GM19023 (cell line): ENCODE measurements around the gene ZDHHC9.

Experiments
- ATAC-seq: cut with Tn5 transposase; IDR thresholded peaks from one replicate; pipeline ENCODE4 v1.9.1; 2021; ENCODE audit warnings: mild to moderate bottlenecking, moderate library complexity; ENCODE audit not compliant: unreplicated experiment

The ZDHHC9 gene

DNA sequence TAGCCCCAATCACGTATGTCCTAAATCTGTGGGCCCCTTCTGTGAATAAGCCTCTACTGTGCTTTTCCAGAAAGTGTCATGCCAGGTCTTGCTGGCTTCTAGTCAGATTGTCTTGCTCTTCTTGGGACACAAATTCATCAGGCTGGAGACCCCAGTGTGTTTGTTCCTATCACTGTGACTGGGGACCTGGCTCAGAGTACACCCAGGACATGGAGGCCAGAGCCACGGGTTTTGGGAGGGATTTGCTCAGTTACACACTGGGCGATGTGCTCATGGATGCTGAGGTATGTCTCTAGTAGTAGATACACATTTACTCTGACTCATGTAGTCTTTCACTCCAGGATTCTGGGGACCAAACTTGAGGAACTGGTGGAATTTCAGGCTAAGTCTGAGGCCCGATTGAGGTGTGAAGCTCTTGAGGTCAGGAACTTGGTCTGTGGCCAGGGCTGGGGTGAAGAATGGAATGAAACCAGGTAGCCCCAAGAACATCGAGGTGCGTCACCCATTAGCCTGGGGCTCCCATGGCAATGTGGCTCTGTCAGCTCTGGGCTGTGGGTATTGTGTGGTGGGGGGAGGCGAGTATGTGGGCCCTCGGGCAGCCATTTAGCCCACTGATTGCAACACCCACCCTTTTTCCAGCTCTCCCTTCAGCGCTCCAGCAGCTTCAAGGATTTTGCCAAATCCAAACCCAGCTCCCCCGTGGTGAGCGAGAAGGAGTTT is 56.2 kb downstream of the ZDHHC9 start:
- no peak for ATAC-seq

DNA sequence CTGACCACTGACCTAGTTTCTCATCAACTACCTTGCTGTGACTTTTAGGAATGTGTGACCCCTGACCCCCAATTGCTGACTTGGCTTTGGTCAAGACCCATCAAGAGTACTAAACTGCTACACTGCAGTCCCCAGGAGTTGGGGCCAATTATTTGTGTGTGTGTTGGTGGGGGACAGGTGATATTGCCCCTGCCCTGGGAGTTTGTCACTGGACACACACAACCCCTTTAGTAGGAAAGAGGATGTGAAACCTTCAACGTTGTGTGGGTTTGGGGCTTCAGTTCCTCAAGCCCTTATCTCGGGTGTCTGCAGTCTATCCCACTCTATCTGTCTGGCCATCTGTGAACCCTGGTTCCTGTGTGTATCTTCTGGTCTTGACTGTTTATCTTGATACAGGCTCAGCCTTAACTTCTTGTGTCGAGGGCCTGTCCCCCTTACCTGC is 57.5 kb downstream of the ZDHHC9 start:
- ATAC-seq, result peak; percentile 71

DNA sequence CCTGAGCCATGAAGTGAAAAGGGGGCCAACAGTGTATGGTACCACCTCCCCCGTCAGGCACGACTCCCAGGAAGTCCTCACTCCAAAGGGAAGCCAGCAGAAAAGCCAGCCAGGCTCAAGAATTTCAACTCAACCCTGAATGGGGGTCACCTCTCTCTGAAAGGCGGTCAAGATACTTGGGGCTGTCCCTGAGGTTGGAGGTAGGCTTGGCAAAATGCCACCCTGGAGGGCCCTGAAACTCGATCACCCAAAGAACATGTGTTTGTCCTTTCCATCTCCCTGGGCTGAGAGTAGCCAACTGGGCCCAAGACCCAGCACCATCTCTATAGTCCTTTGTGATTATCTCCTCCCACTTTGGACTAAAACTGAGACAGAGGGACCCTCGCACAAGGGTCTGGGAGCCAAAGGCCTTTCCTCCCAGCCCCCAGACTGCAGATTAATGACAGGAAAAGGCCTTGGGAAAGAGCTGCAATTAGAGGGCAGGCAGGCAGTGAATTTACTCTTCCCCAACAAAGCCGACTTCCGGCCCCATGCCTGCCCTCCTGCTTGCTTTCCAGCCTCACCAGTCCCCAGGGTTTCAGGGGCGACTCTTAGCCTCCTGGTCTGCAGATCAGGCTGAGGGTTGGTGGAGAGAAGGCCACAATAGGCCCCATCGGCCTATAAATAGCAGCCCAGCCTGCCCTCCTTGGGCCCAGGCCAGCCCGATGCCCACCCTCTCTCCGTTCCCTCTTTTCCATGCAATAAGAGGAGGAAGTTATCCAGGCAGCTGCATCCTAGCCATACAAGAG is 58.3 kb downstream of the ZDHHC9 start:
- ATAC-seq, result no peak

DNA sequence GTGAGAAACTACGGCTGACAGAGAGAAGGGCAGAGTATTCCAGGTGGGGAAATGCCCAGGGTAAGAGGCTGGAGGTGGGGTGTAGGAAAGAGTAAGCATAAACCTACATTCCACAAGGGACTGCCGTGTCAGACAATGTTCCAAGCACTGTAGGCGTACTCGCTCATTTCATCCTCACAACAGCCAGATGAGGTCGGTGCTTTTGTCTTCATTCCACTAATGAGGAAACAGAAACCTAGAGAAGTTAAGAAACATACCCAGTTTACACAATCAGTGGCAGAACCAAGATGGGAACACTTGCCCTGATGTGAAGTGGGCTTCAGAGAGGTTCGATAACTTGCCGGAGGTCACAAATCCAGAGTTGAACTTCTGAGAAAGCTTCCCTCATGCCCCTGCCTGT is 59.3 kb downstream of the ZDHHC9 start:
- no peak for ATAC-seq

DNA sequence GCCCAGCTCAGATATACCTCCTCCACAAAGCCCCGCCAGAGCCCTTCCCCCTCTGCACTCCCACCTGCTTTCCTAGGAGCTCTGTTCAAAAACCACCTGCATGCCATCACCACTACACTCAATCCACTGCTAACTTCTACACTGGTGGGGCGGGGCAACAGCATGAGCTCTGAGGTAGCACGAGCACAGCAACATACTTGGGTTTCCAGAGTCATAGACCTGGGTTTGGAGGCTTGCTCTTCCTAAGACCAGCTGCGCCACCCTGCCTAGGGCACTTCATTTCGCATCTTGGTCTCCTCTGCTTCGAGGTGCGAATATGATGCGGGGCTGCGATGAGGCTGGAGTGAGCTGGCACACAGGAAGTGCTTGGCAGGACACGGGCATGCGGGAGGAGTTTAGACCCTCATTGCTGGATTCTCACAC is 60.4 kb downstream of the ZDHHC9 start:
- no peak for ATAC-seq

DNA sequence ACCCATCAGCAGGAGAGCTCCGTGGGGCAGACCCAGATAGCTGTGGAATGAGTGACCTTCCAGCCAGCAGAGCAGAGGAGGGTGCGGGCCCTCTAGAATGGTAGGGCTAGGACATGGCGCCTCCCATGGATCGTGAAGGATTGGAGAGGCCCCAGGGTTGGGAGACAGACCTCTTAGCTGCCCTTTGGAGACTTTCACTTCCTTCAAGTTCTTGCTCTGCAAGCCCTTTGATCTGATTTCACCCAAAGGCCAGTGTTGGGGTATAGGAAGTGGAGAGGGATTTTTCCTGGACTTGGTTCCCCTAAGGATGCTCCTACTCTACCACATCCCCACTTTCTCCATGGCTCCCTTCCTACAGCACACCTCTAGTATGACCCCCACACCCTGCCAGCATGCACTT is 61.0 kb downstream of the ZDHHC9 start:
- no peak for ATAC-seq

DNA sequence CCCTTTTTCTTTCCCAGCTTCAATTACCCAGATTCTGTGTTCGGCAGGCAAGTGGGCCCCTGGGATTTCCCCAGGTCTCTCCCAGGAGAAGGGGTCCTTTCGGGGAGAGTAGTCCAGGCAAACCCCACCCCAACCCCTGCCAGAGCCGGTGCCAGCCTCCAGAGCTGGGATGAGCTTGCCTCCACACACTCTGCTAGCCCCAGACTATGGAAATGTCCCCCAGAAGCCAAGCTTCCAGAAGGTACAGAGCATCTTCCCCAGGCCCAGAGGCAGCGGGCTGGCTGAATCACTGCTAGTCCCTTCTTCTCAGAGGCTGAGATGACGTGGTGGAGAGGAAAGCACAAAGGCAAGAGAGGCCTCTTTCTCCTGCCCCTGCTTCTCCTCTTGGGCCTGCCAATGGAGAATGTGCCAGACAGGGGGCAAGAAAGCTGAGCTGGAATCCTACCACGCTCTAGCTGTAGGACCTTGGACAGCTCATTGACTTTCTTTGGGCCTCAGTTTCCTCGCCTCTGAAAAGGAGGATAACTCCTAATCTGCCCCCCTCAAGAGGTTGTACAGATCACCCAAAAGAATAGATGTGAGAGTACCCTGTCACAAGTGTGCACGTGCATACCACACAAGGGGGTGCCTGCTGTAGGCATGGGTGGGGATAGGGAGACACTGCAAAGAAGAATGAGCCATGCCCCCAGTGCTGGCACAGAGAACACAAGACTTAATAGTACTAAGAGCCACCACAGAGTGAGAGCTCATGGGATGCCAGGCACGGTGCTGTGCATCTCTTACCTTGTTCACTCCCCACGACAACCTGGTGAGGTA is 61.8 kb downstream of the ZDHHC9 start:
- no peak for ATAC-seq

DNA sequence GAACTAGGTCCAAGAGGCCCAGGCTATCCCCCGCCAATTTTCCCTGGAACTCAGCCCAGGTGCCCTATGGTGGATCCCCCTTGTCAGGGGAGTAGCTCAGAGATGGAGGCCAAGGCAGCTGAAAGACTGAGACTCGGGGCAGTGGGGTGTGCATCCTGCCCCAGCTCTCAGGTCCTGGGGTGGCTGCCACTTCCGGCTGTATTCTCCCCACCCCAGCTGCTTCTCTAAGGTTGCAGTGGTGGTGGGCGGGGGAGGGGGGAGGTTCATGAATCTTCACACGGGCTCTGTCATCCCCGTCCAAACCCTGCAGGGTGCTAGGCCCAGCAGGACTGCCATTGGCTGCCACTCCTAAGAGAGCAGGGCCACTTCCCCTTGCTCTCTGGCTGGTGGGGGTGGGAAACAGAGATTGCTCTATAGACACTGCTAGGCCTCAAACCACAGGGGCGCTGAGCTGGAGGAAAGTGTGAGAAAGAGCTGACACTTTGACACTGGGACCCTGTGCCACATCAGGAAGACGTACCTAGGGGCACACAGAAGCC is 62.5 kb downstream of the ZDHHC9 start:
- ATAC-seq, result peak; percentile 72

DNA sequence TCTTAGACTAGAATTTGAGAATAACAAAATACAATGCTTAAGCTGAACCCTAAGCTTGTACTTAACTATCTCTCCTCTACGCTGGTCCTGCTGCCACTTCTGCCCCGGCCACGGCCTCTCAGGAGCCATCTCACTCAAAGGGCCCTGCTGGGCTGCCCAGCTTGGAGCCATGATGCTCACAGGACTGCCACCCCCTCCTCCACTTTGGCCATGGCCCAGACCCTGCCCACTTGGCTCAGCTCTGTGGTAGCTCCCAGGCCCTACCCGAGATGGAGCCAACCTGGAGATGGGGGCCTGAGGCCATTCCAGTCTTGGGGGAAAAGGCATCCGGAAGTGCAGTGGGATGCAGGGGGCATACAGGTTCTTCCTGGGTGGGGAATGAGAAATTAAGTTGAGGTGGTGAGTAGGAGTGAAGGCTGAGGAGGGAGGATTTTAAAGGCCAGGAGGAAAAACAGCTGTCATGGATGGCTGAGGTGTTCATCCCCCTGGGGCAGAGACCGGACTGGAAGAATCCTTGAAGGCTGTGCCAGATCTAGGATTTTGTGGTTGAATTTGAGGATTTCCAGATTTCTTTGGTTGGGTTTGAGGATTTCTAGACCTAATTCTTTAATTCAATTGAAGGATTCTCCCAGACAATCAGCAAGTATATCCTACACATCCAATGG is 63.1 kb downstream of the ZDHHC9 start:
- ATAC-seq, result no peak

DNA sequence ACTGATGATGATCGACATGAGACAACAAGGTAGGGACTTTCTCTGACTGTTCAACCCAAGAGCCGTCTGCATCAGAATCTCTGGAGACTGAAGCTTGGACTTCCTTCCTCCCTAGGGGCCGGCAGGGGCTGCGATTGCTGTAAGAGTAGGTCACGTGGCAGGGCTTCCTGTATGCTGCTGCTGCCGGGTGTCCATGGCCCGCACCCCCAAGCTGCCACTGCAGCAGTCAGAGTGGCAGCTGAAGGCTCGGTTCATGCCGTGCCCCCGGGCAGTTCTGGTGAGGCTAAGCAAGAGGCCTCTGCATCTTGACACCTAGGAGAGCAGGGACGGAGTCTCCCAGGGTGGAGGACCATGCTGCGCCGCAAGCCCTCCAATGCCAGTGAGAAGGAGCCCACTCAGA is 63.9 kb downstream of the ZDHHC9 start, which contains the start of gene SASH3:
SASH3 (plus strand) TSS at position 203 of the 400 bp plus-strand sequence; CDS start at position 352, 149 bp downstream.
- peak; percentile 25 for ATAC-seq

DNA sequence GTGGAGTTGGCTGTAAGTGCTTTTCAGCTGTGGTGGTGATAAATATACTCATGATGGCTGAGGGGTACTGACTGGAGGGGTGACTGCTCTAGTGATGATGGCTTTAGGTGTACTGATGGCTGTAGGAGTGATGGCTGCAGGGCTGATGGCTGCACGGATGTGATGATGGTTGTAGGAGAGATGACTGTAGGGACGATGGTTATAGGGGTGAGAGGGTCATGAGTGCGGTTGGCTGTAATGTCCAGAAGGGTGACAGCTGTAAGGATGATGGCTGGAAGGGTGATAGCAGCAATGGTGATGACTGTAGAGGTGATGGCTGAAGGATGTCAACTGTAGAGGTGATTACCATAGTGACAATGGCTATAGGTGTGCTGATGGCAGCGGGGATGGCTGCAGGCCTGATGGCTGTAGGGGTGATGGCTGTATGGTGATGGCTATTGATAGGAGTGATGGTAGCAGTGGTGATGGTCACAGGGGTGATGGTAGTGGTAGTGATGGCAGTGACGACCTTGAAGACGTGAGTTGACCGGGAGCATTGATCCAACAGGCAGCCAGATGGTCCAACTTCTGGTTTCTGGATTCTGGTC is 64.5 kb downstream of the ZDHHC9 start:
- ATAC-seq, result no peak

DNA sequence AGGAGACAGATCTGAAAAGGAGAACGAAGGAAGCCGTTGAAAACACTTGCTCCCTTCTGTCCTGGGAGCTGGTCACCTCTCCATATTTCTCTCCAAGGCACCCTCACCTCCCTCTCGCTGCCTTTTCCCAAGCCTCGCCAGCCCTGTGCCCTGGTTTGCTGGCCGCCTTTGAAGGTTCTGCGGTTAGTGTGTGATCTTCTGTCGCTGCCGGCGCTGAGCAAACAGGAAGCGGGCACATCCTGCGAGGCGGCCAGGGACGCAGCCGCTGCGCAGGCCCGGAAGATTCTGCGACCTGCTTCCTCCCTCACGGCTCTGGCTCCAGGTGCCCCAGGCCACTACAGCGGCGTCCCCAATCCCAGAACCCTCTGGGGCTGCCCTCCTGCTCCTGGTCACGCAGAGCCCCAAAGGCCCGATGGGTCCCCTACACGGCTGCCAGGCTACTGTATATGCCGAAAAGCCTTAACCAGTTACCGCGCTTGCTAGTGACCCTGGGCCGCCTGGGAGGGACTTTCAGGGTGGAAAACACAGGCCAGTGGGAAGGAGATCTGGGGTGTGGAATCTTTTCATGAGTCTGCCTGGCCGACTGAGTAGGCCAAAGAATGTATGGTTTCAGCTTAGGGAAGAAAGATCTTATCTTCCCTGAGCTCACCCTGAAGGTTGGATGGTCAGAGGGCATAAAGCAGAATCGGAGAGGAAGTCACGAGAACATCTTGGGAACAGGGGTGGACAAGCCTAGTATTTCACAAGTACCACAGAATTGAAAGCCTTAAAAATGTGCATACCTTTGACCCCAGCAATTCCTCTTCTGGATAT is 66.3 kb downstream of the ZDHHC9 start:
- peak; percentile 23 for ATAC-seq

DNA sequence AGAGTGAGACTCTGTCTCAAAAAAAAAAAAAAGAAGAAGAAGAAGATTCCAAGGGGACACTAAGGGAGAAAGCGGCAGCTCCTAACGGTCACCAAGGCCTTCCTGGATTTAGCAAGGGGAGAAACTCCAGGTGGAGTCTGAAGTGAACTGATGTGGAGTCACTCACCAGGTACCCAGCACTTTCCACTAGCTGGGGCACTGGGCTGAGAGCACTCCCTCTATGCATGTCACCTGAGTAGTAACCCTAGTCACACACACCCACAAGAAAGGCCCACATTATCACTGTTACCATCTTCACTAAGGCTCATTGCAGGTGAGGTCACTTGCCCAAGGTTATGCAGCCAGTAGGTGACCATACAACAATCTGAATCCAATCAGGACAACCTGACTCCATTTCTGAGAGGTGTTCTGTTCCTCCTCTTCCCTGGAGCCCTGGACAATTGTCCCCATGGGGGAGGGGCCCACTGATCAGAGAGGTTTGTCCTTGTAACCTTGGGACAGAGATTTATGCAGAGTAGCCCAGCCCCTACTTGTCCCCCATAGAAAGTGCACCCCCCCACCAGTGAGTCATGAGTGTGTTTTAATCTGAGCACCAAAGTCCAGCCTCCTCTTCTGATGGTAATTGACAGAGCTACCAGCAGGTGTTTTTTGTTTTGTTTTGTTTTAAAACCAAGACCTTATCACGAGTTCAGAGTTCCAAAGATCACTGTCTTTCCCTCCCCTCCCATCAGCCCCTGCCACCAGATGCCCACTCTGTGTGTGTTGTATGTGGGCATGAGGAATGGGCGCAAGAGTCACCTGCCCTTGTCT is 69.8 kb downstream of the ZDHHC9 start:
- ATAC-seq, result no peak

DNA sequence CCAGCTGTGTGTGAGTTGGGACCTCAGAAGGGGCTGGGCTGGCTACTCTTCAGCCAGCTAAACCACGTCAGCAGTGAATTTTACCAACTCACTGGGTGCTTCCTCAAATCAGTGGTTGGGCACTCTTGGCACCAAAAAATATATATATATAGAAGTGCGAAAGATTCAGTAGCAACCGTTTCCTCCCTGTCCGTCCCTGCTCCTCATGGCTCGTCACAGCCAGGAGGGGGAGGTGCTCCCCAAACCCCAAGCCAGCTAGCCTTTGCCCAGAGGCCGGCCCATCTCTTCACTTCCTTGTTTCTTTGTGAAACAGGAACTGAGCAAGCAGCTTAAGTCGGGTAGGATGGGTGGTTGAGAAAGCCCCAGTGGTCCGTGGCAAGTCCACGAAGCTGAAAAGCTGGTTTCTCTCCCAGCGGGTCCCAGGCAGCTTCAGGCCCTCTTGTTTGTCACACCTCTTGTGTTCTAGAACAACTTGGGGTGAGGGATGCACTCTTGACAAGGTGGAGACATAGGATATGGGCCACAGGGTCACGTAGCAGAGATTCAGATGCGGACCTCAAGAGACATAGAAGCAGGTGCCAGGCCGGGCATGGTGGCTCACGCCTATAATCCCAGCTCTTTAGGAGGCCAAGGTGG is 70.8 kb downstream of the ZDHHC9 start:
- ATAC-seq, result peak; percentile 69

DNA sequence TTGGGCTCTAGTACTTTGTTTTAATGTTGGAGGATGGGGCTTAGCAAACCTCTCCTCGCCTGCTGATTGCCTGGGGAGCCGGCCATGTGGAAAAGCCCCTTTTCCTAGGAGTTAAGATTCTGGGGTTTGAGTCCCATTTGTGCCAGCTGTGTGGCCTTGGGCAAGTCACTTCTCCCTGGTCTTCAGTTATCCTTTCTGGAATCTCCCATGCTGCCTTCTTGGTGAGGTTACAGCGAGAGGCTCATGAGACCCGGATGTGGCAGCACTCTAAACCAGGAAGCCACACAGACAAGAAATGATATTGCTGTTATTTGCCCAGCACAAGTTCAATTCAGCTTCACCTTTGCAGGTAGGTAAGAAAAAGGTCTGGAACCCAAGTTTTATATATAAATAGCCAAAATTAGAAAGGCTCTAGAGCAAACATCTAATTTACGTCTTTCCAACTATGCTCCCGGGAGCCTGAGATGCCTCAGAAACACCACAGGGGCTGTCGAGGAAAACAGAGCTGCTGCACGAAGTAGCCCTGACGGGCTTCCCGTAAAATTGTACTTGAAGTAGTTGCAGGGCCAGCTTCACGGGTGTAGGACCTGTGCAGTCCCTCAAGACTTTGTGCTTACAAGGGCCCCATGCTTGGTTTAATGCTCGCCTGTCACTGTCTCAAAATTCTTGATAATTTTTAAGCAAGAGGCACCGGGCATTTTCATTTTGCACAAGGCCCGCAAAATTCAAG is 72.3 kb downstream of the ZDHHC9 start:
- ATAC-seq, result no peak

DNA sequence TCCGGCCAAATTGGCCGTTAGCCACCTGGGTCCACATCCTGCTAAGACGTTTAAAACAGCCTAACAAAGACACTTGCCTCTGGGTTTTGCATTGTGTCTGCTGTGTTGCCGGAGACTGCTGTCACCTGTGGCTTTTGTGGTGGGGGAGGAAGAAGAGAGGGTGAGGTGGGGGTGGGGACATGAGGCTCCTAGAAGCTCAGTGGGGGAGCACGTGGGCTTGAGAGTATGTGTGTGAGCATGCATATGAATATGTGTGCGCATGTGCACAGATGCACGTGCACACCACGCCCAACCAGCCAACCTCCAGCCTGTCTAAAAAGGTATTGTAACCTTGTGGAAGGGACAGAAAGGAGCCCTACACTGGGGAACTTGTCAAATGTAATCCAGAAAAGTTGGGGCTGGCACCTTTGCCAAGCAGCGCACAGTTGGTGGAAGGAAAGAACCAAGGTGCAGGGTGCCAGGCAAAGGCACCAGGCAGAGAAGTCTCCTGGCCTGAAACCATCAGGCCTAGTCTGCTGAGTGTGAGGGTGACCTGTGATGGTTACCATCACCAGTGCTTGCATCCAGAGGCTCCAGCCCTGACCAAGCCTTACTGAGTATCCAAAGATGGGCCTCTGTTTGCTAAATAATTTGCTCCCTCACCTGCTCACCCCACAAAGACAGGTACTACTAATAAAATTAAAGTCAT is 74.1 kb downstream of the ZDHHC9 start:
- ATAC-seq, result peak; percentile 42
